ENCODE measurements around the gene EPHB3.

GRCh38 chr3:184582646-184583577 lies 21.3 kb downstream of the EPHB3 start:
- no peak for TF ChIP-seq CTCF (IDR thresholded peaks at IDR 0.05)
- no peak for TF ChIP-seq REST (IDR thresholded peaks at IDR 0.05; ENCODE audit: insufficient read depth in 1 of 2, low read depth in 2 of 2, low read length in 1 of 2)
- TF ChIP-seq TCF7L2 (IDR thresholded peaks at IDR 0.05; ENCODE audit: low read depth, low read length), result no peak
- TF ChIP-seq POLR2AphosphoS5 (IDR thresholded peaks at IDR 0.05; ENCODE audit: low read depth, low read length), result no peak

All from Panc1 (cell line).